HepG2 (cell line): ENCODE results near the gene FPGS. TPM values are rescaled to one million over a fixed set of nuclear protein-coding genes. Genes with fewer than 3 reads are reported as not detected.
A peak's percentile ranks its signal among the peaks of the same experiment; 100 is the strongest.

Experiments used
- ATAC-seq: fragments of 200-7000 bp; cut with Tn5 transposase; 3 replicates; pipeline ENCODE4 v1.9.1; 2020; ENCODE audit warnings: mild to moderate bottlenecking, moderate library complexity
- BruUV-seq: library from RNA; stranded (reverse); fragments of 400-500 nt; replicated peaks from 2 replicates; lab custom pipeline; 2021; lab: Mats Ljungman, UMichigan
- CTCF ChIA-PET: fragments of 300-600 bp; formaldehyde crosslinking; extraction: SDS; loops from one replicate; lab custom pipeline; 2021; ENCODE audit warnings: low total read pairs, inconsistent platforms, low intra/inter-chr PET ratio; lab: Yijun Ruan, JAX
- POLR2A ChIA-PET: fragments of 350-600 bp; sonication (Branson Sonifier 250); formaldehyde crosslinking; loops from one replicate; lab custom pipeline; 2020; ENCODE audit warnings: antibody characterized with exemption, inconsistent platforms; lab: Yijun Ruan, JAX
- DNase-seq: peaks from one replicate; pipeline ENCODE4 v3.0.0-alpha.2; 2015; ENCODE audit warnings: low spot score
- FAIRE-seq: peaks from 3 replicates; lab custom pipeline; 2011; peaks lifted over from hg19 to GRCh38; lab: Jason Lieb, UNC
- H2AFZ ChIP-seq: one replicate; pipeline ENCODE4 v1.6.1; 2011; ENCODE audit warnings: low read length, inconsistent platforms
- H3K27ac ChIP-seq: fragments of 300-600 bp; 3 replicates; pipeline ENCODE4 v1.8.0; 2011; ENCODE audit warnings: mixed run types, mild to moderate bottlenecking, mixed read lengths, low read length, inconsistent platforms; ENCODE audit not compliant: insufficient read depth; ENCODE audit errors: extremely low read length
- H3K27me3 ChIP-seq, 2 experiments: fragments of 200-600 bp in 1 of 2; 2 replicates in 1 of 2; 3 replicates in 1 of 2; pipeline versions ENCODE4 v1.6.0 to v1.8.0; 2011; ENCODE audit warnings: low read length in 2 of 2, mild to moderate bottlenecking in 2 of 2, moderate library complexity in 2 of 2, inconsistent platforms in 1 of 2; ENCODE audit not compliant: insufficient read depth in 2 of 2, control insufficient read depth in 1 of 2
- H3K36me3 ChIP-seq, 2 experiments: fragments of 200-600 bp in 1 of 2; replicated peaks in 1 of 2; 2 replicates in 1 of 2; 3 replicates in 1 of 2; pipeline versions ENCODE4 v1.5.1 to v1.8.0; 2011; ENCODE audit warnings: low read length in 2 of 2, inconsistent platforms in 1 of 2; ENCODE audit not compliant: insufficient read depth in 2 of 2, control insufficient read depth in 1 of 2
- H3K4me1 ChIP-seq: 2 replicates; pipeline ENCODE4 v1.5.1; 2012; ENCODE audit warnings: low read length, inconsistent platforms; ENCODE audit not compliant: insufficient read depth
- H3K4me2 ChIP-seq: 2 replicates; pipeline ENCODE4 v1.6.0; 2011; ENCODE audit warnings: low read depth, low read length, inconsistent platforms
- H3K4me3 ChIP-seq, 3 experiments: fragments of 200-600 bp in 1 of 3; sonication (generic), shearing (Covaris generic) in 1 of 3; replicated peaks in 1 of 3; 2 replicates each; pipeline ENCODE4 v1.5.1; 2011 to 2016; ENCODE audit warnings: low read length in 3 of 3, inconsistent platforms in 2 of 3, low read depth in 2 of 3, mild to moderate bottlenecking in 2 of 3, control low read depth in 1 of 3, mixed read lengths in 1 of 3; ENCODE audit not compliant: insufficient read depth in 1 of 3
- H3K79me2 ChIP-seq: one replicate; pipeline ENCODE4 v1.6.1; 2011; ENCODE audit warnings: low read length, inconsistent platforms; ENCODE audit not compliant: insufficient read depth
- H3K9ac ChIP-seq: 2 replicates; pipeline ENCODE4 v1.6.0; 2011; ENCODE audit warnings: mild to moderate bottlenecking, low read depth, low read length, inconsistent platforms; ENCODE audit not compliant: insufficient read depth
- H3K9me3 ChIP-seq: 2 replicates; pipeline ENCODE4 v1.5.1; 2012; ENCODE audit warnings: mild to moderate bottlenecking, low read length
- H4K20me1 ChIP-seq: 2 replicates; pipeline ENCODE4 v1.6.0; 2011; ENCODE audit warnings: inconsistent platforms, mild to moderate bottlenecking, low read length, moderate library complexity; ENCODE audit not compliant: insufficient read depth
- HMGXB3 ChIP-seq: sonication (generic); formaldehyde crosslinking; IDR thresholded peaks from 2 replicates; pipeline ENCODE4 v1.4.0; 2020; ENCODE audit warnings: missing genetic modification reagents, borderline replicate concordance
- ISL2 ChIP-seq: sonication (generic); formaldehyde crosslinking; IDR thresholded peaks from 2 replicates; pipeline ENCODE4 v1.5.0; 2020; ENCODE audit warnings: missing genetic modification reagents
- ZNF260 ChIP-seq: sonication (generic); formaldehyde crosslinking; IDR thresholded peaks from 2 replicates; pipeline ENCODE4 v1.4.0; 2020; ENCODE audit warnings: missing genetic modification reagents, low read depth, mild to moderate bottlenecking, borderline replicate concordance
- ZNF329 ChIP-seq: sonication (generic); formaldehyde crosslinking; IDR thresholded peaks from 2 replicates; pipeline ENCODE4 v1.9.0; 2021; ENCODE audit warnings: low read depth, mild to moderate bottlenecking, missing genetic modification reagents
- ZNF362 ChIP-seq: sonication (generic); formaldehyde crosslinking; IDR thresholded peaks from 2 replicates; pipeline ENCODE4 v1.4.0; 2020; ENCODE audit warnings: missing genetic modification reagents, mild to moderate bottlenecking, borderline replicate concordance
- WGBS: methylation state at CpG from one replicate; pipeline ENCODE4 v1.1.6; 2017; ENCODE audit warnings: low lambda C conversion rate; 5-methylcytosine and 5-hydroxymethylcytosine counted together
- in situ Hi-C: cut with HindIII; loops from 2 replicates; pipeline ENCODE4 v1.10.0; 2017; ENCODE audit warnings: low pct_unique_long_range_greater_than_20kb; ENCODE audit not compliant: extremely low pct_ligation_motif_present
- intact Hi-C: fragments of 100-400 bp; cut with micrococcal nuclease; formaldehyde crosslinking; loops from one replicate; pipeline ENCODE4 v1.10.0; 2022; ENCODE audit not compliant: unreplicated experiment
- polyA plus RNA-seq, 8 experiments: library from polyadenylated mRNA; depleted of rRNA in 3 of 8; stranded (reverse) in 7 of 8; unstranded in 1 of 8; fragments of >200 nt; fragmentation: Illumina TruSeq in 4 of 8; extraction: Trizol in 4 of 8; gene quantifications; 2 replicates each; pipeline versions ENCODE4 v1.2.1 to v1.2.3, GENCODE V29; 2011 to 2016; ENCODE audit warnings: low read depth in 4 of 8, missing spikeins in 1 of 8, mixed read lengths in 1 of 8; ENCODE audit not compliant: insufficient read depth in 1 of 8
- total RNA-seq, 5 experiments: library from RNA; depleted of rRNA; stranded (reverse); fragments of >200 nt; fragmentation: Illumina TruSeq; extraction: Trizol; gene quantifications; 2 replicates each; pipeline ENCODE4 v1.2.3, GENCODE V29; 2016; ENCODE audit warnings: low read depth in 1 of 5
- TF ChIP-seq, protein P1 (sequence below): sonication (generic); formaldehyde crosslinking; conservative IDR thresholded peaks from 2 replicates; pipeline ENCODE4 v1.8.0; 2022; ENCODE audit warnings: mild to moderate bottlenecking, moderate library complexity, missing genetic modification reagents

FPGS gene
- total and polyA plus RNA-seq, 2 of the 13 experiments (the other 11 are each of a cell fraction or from before 2014, with no cell fraction given) = 35.6 to 36.8 TPM

DNA sequence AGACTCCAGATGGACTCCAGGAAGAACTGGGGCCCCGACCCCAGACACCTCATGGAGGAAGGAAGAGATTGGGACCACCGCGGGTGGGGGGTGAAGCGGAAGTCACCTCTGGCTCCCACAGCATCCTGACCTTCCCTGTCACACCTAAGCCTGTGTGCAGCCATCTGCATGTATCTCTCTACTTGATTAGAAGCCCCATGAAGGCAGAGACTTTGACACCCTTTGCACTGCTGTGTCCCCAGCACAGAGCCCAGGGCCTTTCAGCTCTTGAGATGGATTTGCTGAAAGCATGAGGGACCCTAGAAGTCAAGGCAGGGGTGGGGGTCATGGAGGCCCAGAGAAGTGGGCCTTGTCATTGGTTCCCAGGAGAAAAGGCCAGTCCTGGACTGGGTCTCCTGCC, 54.6 kb downstream of the FPGS start:
- no peak overlapping the region for H2AFZ ChIP-seq
- H3K9me3 ChIP-seq = no peaks in the 10 kb centered on the region
- intact Hi-C loops = no loop called here
- no peak overlapping the region for H3K4me3 ChIP-seq
- no peak for TF ChIP-seq ZNF260 (CRISPR knock-in tag)
- TF ChIP-seq, protein P1, sequence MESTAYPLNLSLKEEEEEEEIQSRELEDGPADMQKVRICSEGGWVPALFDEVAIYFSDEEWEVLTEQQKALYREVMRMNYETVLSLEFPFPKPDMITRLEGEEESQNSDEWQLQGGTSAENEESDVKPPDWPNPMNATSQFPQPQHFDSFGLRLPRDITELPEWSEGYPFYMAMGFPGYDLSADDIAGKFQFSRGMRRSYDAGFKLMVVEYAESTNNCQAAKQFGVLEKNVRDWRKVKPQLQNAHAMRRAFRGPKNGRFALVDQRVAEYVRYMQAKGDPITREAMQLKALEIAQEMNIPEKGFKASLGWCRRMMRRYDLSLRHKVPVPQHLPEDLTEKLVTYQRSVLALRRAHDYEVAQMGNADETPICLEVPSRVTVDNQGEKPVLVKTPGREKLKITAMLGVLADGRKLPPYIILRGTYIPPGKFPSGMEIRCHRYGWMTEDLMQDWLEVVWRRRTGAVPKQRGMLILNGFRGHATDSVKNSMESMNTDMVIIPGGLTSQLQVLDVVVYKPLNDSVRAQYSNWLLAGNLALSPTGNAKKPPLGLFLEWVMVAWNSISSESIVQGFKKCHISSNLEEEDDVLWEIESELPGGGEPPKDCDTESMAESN (CRISPR knock-in tag) = 0 out of 2 replicates have a peak, but pooled peaks have one; percentile 31
- TF ChIP-seq, all 625 proteins: peak for 1
- no peak for ATAC-seq
- Histone ChIP-seq H3K9ac (no peak overlapping the region), H3K4me2 (peak overlapping the region; percentile 67; the same call in 1 of the 2 replicates), H3K27me3 (0 out of 5 replicates have a peak, but pooled peaks cover 0 to 1% of the 10 kb centered on the region in 2 experiments), H4K20me1 (no peaks in the 10 kb centered on the region), H3K27ac (no peak overlapping the region), H3K79me2 (no peaks in the 10 kb centered on the region), H3K36me3 (no peaks in the 10 kb centered on the region), H3K4me1 (peaks cover 71% of the 10 kb centered on the region)
- ChIA-PET POLR2A (no interaction called here), CTCF (no interaction called here)
- BruUV-seq = no TSS peak
- WGBS = 33% methylated on average over 4 of the region's 4 CpGs
- in situ Hi-C loops = no loop called here
- no peak for FAIRE-seq
- no peak for DNase-seq

GRCh38 chr9:127858041-127858512, 55.4 kb downstream of the FPGS start:
- Histone ChIP-seq H3K9ac (no peak overlapping the region), H3K9me3 (no peaks in the 10 kb centered on the region), H4K20me1 (no peaks in the 10 kb centered on the region), H3K4me3 (no peak overlapping the region), H3K79me2 (no peaks in the 10 kb centered on the region), H3K27ac (no peak overlapping the region), H3K27me3 (0 out of 5 replicates have a peak, but pooled peaks cover 0 to 1% of the 10 kb centered on the region in 2 experiments), H3K4me2 (peak overlapping the region; percentile 26), H2AFZ (no peak overlapping the region), H3K4me1 (peaks cover 74% of the 10 kb centered on the region), H3K36me3 (no peaks in the 10 kb centered on the region)
- in situ Hi-C loops (no loop called here), intact Hi-C loops (no loop called here)
- no TSS peak for BruUV-seq
- peak; percentile 11 for ATAC-seq
- FAIRE-seq = no peak
- ChIA-PET CTCF (no interaction called here), POLR2A (no interaction called here)
- no CpG with 5 or more reads among the region's 12 CpGs for WGBS
- DNase-seq = no peak
- TF ChIP-seq ISL2 (no peak), HMGXB3 (CRISPR knock-in tag) (no peak), ZNF329 (CRISPR knock-in tag) (no peak), ZNF362 (no peak)
